ENCODE results near the gene HLF. TPM values are rescaled to one million over a fixed set of nuclear protein-coding genes. Genes with fewer than 3 reads are reported as not detected.

The HLF gene
- total and polyA plus RNA-seq, 2 of the 4 experiments (the other 2 are of a cell fraction) = 0.18 TPM; not detected in 1

DNA sequence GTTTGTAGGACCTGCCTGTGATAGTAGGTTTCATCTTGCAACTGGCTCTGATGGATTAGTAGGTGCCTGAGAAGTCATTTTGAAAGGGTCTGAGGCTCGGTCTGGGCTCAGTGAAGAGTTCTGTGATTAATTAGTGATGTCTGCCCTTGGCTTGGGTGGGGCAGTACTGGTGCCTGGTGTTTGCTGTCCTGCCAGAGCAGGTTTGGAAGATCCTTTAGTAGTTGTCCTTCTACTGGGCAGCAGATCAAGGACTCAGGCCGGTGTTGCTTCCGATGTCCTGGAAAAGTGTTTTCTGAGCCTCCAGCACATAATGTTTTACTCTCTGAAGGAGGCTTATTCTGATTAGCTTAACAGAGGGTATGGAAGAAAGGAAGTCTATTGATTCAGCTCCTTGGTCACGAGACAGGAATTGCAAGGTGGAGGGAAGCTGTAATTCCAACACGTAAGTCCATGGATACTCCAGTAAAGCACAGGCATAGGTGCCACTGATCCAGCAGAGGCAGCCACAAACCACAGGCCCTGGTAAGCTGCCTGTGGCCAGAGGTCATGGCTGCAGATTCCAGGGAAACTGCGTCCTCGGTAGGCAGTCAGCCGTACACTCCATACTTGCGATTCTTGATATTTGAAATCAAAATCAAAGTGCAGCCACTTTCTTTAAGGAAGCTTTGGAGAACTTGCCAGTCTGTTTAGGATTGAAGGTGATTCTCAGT, 18.7 kb downstream of the HLF start:
- H3K4me2 ChIP-seq (ENCODE audit: low read depth, low read length) = no peak overlapping the region
- BruUV-seq (replicated peaks) = no TSS peak
- POLR2A ChIA-PET (ENCODE audit: unreplicated experiment) = interaction anchor here (0.7 kb wide), 1 partner anchor 216 kb away, joined by 3 read pairs; no protein-coding TSS in a partner anchor

More for the DNA sequence above, 18.7 kb downstream of the HLF start:
- Histone ChIP-seq H2AFZ (replicated peaks; ENCODE audit: low read length, poor library complexity) (no peak overlapping the region), H2BK120ac (ENCODE audit: low read depth, low read length) (no peak overlapping the region), H3K4me3 (ENCODE audit: insufficient read depth, low read depth, low read length) (no peak overlapping the region), H3K9ac (ENCODE audit: low read depth, low read length) (no peak overlapping the region), H3K79me1 (ENCODE audit: low read depth in 1 of 2, low read length in 2 of 2) (no peaks in the 10 kb centered on the region), H2AK9ac (replicated peaks; ENCODE audit: low read depth, low read length, poor library complexity) (no peak overlapping the region), H4K8ac (ENCODE audit: low read depth in 2 of 2, low read length in 2 of 2) (no peak overlapping the region), H3K18ac (ENCODE audit: low read depth, low read length) (no peak overlapping the region), H3K56ac (ENCODE audit: extremely low read depth, insufficient read depth, low read length) (no peak overlapping the region), H3K4me1 (ENCODE audit: control insufficient read depth, insufficient read depth, low read length) (peaks cover 5% of the 10 kb centered on the region; the same call in 1 of the 2 replicates), H3K27me3 (ENCODE audit: control insufficient read depth, insufficient read depth, low read length) (no peaks in the 10 kb centered on the region; the same call in none of the 2 replicates), H3K36me3 (ENCODE audit: control insufficient read depth, insufficient read depth, low read length) (no peaks in the 10 kb centered on the region), H3K9me3 (ENCODE audit: control insufficient read depth, insufficient read depth, low read length) (no peaks in the 10 kb centered on the region), H4K5ac (ENCODE audit: low read depth, low read length) (no peak overlapping the region), H2BK15ac (ENCODE audit: low read depth, low read length) (no peak overlapping the region), H3K4ac (ENCODE audit: low read depth, low read length) (no peak overlapping the region), H3K14ac (replicated peaks; ENCODE audit: low read depth, low read length) (no peak overlapping the region), H4K91ac (ENCODE audit: insufficient read depth, low read depth, low read length) (no peak overlapping the region), H3K9me1 (ENCODE audit: insufficient read depth, low read length) (no peaks in the 10 kb centered on the region), H4K20me1 (ENCODE audit: insufficient read depth, low read length) (no peaks in the 10 kb centered on the region), H2AK5ac (ENCODE audit: low read depth, low read length) (no peak overlapping the region), H3K23ac (ENCODE audit: low read depth, low read length) (no peak overlapping the region), H3K27ac (ENCODE audit: insufficient read depth, low read length) (no peak overlapping the region), H2BK20ac (ENCODE audit: low read depth, low read length) (no peak overlapping the region), H2BK5ac (ENCODE audit: low read depth, low read length, poor library complexity, severe bottlenecking) (no peak overlapping the region)
- 80% methylated on average over 2 of the region's 9 CpGs; no CpG with 5 or more reads in 1 of the 2 experiments for WGBS, 2 experiments (ENCODE audit: extremely low coverage in 2 of 2, insufficient read length in 1 of 2)
- in situ Hi-C loops (cut with MboI; ENCODE audit: low sequenced_read_pairs) = no loop called here
- TF ChIP-seq MXI1 (IDR thresholded peaks at IDR 0.05; ENCODE audit: borderline replicate concordance, low read depth, low read length) (no peak), RCOR1 (IDR thresholded peaks at IDR 0.05; ENCODE audit: insufficient replicate concordance, low read length) (no peak), MAFK (IDR thresholded peaks at IDR 0.05; ENCODE audit: low read depth, low read length) (no peak), POLR2A (IDR thresholded peaks at IDR 0.05; ENCODE audit: low read depth, low read length) (no peak), CHD1 (IDR thresholded peaks at IDR 0.05; ENCODE audit: low read depth, low read length) (no peak)
- TF ChIP-seq, protein P1, sequence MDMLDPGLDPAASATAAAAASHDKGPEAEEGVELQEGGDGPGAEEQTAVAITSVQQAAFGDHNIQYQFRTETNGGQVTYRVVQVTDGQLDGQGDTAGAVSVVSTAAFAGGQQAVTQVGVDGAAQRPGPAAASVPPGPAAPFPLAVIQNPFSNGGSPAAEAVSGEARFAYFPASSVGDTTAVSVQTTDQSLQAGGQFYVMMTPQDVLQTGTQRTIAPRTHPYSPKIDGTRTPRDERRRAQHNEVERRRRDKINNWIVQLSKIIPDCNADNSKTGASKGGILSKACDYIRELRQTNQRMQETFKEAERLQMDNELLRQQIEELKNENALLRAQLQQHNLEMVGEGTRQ (IDR thresholded peaks at IDR 0.05; ENCODE audit: low read depth, low read length) = no peak
- TF ChIP-seq, protein P2, sequence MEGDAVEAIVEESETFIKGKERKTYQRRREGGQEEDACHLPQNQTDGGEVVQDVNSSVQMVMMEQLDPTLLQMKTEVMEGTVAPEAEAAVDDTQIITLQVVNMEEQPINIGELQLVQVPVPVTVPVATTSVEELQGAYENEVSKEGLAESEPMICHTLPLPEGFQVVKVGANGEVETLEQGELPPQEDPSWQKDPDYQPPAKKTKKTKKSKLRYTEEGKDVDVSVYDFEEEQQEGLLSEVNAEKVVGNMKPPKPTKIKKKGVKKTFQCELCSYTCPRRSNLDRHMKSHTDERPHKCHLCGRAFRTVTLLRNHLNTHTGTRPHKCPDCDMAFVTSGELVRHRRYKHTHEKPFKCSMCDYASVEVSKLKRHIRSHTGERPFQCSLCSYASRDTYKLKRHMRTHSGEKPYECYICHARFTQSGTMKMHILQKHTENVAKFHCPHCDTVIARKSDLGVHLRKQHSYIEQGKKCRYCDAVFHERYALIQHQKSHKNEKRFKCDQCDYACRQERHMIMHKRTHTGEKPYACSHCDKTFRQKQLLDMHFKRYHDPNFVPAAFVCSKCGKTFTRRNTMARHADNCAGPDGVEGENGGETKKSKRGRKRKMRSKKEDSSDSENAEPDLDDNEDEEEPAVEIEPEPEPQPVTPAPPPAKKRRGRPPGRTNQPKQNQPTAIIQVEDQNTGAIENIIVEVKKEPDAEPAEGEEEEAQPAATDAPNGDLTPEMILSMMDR (conservative IDR thresholded peaks at IDR 0.05; ENCODE audit: low read depth, low read length) = no peak
- ATAC-seq (ENCODE audit: low read depth) (no peak), DNase-seq (no peak)
- dilution Hi-C loops (cut with HindIII; ENCODE audit: low sequenced_read_pairs, unreplicated experiment) = no loop called here
- CTCF ChIA-PET = no interaction called here
- intact Hi-C loops (cut with micrococcal nuclease) = no loop called here

Data from IMR-90 (cell line).